ENCODE results near the gene CDH4.

DNA sequence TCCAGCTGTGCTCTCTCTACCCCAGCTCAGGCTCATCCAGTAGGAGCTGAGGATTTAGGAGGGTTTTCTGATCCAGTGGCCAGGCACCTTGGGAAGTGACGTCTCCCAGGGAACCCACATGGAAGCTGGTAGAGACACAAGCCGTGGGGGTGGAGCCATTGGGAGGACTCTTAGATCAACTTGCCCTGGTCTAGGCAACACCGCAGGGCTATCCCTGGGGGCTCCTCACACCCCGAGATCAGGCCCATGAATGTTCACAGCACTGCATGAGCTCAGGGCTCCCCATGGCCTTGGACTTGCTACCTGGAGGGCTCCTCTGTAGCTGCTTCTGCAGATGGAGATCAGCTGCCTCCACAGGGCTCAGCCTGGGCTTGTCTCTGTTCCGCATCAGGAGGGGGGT, 112.1 kb downstream of the CDH4 start:
- TF ChIP-seq, protein P1, sequence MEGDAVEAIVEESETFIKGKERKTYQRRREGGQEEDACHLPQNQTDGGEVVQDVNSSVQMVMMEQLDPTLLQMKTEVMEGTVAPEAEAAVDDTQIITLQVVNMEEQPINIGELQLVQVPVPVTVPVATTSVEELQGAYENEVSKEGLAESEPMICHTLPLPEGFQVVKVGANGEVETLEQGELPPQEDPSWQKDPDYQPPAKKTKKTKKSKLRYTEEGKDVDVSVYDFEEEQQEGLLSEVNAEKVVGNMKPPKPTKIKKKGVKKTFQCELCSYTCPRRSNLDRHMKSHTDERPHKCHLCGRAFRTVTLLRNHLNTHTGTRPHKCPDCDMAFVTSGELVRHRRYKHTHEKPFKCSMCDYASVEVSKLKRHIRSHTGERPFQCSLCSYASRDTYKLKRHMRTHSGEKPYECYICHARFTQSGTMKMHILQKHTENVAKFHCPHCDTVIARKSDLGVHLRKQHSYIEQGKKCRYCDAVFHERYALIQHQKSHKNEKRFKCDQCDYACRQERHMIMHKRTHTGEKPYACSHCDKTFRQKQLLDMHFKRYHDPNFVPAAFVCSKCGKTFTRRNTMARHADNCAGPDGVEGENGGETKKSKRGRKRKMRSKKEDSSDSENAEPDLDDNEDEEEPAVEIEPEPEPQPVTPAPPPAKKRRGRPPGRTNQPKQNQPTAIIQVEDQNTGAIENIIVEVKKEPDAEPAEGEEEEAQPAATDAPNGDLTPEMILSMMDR (IDR thresholded peaks at IDR 0.05), result no peak
- no peak for TF ChIP-seq HMGA2 (CRISPR knock-in tag; IDR thresholded peaks at IDR 0.05)
- TF ChIP-seq, protein P2, sequence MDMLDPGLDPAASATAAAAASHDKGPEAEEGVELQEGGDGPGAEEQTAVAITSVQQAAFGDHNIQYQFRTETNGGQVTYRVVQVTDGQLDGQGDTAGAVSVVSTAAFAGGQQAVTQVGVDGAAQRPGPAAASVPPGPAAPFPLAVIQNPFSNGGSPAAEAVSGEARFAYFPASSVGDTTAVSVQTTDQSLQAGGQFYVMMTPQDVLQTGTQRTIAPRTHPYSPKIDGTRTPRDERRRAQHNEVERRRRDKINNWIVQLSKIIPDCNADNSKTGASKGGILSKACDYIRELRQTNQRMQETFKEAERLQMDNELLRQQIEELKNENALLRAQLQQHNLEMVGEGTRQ (CRISPR knock-in tag; IDR thresholded peaks at IDR 0.05), result no peak
